ENCODE measurements around the gene ODF2L.

The ODF2L gene

GRCh38 chr1:86303041-86303690 lies 93.0 kb downstream of the ODF2L start:
- no peak for DNase-seq
